ENCODE data around the gene PPARG.

DNA sequence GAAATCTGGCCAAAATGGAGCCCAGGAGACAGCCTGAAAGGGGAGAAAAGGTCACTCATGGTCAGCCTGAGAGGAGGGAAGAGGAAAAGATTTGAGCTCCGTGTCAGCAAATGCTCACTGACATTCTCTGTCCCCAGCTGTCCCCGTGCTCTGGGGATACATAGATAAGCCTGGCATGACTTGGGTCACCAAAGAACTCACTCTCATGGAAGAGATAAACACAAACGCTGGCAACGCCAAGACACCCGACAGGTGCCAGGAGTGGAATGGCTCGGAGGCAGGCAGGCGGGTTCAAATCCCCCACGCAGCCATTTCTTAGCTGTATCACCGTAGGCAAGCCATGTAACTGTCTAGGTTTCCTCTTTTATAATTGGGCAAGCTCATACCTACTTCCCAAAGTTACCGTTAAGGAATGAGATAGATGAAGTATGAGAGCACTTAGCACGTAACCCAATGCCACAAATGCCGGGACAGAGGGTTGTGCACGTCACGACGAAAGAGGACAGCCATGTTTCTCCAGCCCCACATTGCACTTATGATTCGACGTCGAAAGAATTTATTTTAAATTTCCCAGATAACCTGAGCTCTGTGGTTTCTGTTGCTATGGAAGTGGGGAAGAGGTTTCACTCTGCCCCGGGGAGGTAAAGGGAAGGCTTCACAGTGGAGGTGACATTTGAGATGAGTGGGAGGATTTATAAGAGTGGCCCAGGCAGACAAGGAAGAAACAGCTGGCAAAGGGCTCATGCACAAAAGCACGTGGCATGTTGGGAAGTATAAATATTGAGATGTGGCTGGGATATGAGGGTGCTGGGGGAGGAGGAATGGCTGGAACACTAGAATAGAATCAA, 154.0 kb downstream of the PPARG start:
- TF ChIP-seq, protein P1, sequence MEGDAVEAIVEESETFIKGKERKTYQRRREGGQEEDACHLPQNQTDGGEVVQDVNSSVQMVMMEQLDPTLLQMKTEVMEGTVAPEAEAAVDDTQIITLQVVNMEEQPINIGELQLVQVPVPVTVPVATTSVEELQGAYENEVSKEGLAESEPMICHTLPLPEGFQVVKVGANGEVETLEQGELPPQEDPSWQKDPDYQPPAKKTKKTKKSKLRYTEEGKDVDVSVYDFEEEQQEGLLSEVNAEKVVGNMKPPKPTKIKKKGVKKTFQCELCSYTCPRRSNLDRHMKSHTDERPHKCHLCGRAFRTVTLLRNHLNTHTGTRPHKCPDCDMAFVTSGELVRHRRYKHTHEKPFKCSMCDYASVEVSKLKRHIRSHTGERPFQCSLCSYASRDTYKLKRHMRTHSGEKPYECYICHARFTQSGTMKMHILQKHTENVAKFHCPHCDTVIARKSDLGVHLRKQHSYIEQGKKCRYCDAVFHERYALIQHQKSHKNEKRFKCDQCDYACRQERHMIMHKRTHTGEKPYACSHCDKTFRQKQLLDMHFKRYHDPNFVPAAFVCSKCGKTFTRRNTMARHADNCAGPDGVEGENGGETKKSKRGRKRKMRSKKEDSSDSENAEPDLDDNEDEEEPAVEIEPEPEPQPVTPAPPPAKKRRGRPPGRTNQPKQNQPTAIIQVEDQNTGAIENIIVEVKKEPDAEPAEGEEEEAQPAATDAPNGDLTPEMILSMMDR (IDR thresholded peaks at IDR 0.05; ENCODE audit: control extremely low read depth in 1 of 3, insufficient read depth in 1 of 3, low read depth in 1 of 3, low read length in 3 of 3) = no peak
- no peak for TF ChIP-seq POLR2A (IDR thresholded peaks at IDR 0.05; ENCODE audit: control extremely low read depth in 1 of 2, low read depth in 2 of 2, low read length in 2 of 2)
- no peak for TF ChIP-seq SP1 (IDR thresholded peaks at IDR 0.05; ENCODE audit: low read depth, low read length)
- no peak for TF ChIP-seq TEAD4 (IDR thresholded peaks at IDR 0.05; ENCODE audit: low read depth, low read length)
- TF ChIP-seq CEBPB (IDR thresholded peaks at IDR 0.05; ENCODE audit: low read depth, low read length) = no peak
- no peak for TF ChIP-seq ATF3 (IDR thresholded peaks at IDR 0.05; ENCODE audit: insufficient read depth, low read depth, low read length)
- no peak for TF ChIP-seq EZH2 (IDR thresholded peaks at IDR 0.05; ENCODE audit: low read depth, low read length, severe bottlenecking)
- no peak for TF ChIP-seq MAX (IDR thresholded peaks at IDR 0.05)
- TF ChIP-seq BRCA1 (IDR thresholded peaks at IDR 0.05; ENCODE audit: low read depth, low read length) = no peak
- no peak for TF ChIP-seq POLR2AphosphoS5 (IDR thresholded peaks at IDR 0.05; ENCODE audit: low read depth, low read length)
- no peak for TF ChIP-seq JUND (IDR thresholded peaks at IDR 0.05; ENCODE audit: low read length)
- TF ChIP-seq JUN (IDR thresholded peaks at IDR 0.05; ENCODE audit: low read depth, low read length) = no peak
- TF ChIP-seq EP300 (IDR thresholded peaks at IDR 0.05; ENCODE audit: borderline replicate concordance in 1 of 2, low read depth in 2 of 2, low read length in 2 of 2) = no peak
